ENCODE data around the gene NUDT16. TPM values are rescaled to one million over a fixed set of nuclear protein-coding genes. Genes with fewer than 3 reads are reported as not detected.

The NUDT16 gene
- polyA plus RNA-seq, 1 donor (not counting 4 experiments of a cell fraction or from before 2014, with no cell fraction given), result 6.9 TPM

DNA sequence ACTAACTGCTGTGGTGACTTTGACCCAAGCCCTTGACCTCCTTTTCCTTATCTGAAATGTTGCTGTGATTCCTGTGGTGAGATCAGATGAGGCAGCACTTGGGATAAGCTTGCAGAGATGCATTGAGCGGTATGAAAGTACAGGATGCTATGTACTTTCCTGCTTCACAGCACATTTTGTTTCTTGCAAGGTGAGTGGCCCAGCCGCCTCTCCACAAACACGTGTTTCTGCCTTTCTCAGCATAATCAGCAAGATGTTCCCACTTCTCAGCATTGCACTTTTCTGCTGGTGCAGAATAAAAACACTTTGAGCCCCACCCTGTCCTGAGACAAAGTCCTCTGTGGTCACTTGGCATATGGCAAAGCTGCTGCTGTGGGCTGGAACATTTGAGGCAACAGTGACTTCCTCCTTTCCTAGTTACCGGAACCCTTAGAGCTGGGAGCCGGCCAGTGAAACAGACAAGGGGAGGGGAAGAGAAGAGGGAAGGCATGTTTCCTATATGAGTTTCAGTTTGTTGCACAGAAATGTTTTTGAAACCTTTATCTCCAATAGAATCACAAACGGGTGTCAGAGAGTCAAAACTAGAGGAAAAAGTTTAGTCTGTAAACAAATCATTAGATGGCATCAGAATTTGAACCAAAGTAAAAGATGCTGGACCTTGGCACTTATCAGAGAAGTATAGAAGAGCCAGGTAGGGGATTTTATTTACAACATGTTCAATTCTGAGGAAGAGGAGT lies 5.0 kb downstream of the NUDT16 start:
- Histone ChIP-seq H3K9ac (ENCODE audit: control insufficient read depth, extremely low read depth, insufficient read depth, low read length) (no peak overlapping the region), H3K27ac (ENCODE audit: control insufficient read depth, insufficient read depth, low read length) (no peak overlapping the region), H3K4me1 (ENCODE audit: control insufficient read depth, extremely low read depth, insufficient read depth, low read length) (peaks cover 5% of the 10 kb centered on the region), H3K9me3 (ENCODE audit: control insufficient read depth, low read depth, low read length) (no peaks in the 10 kb centered on the region), H2AFZ (ENCODE audit: control insufficient read depth, low read length) (no peak overlapping the region), H3K4me2 (ENCODE audit: control insufficient read depth, extremely low read depth, insufficient read depth, low read depth, low read length) (no peak overlapping the region), H4K20me1 (ENCODE audit: control insufficient read depth, extremely low read depth, insufficient read depth, low read length) (no peaks in the 10 kb centered on the region), H3K27me3 (ENCODE audit: control insufficient read depth, extremely low read depth, insufficient read depth, low read length) (no peaks in the 10 kb centered on the region), H3K4me3 (ENCODE audit: control insufficient read depth in 2 of 3, extremely low read depth in 1 of 3, insufficient read depth in 2 of 3, low read depth in 1 of 3, low read length in 3 of 3) (no peak overlapping the region), H3K79me2 (ENCODE audit: control insufficient read depth, insufficient read depth, low read length) (peaks cover 6% of the 10 kb centered on the region), H3K9me1 (ENCODE audit: control insufficient read depth, extremely low read depth, insufficient read depth, low read length) (no peaks in the 10 kb centered on the region), H3K36me3 (ENCODE audit: control insufficient read depth in 2 of 2, extremely low read depth in 1 of 2, insufficient read depth in 2 of 2, low read length in 2 of 2) (peaks cover 5 to 8% of the 10 kb centered on the region in 2 experiments)
- TF ChIP-seq, protein P1, sequence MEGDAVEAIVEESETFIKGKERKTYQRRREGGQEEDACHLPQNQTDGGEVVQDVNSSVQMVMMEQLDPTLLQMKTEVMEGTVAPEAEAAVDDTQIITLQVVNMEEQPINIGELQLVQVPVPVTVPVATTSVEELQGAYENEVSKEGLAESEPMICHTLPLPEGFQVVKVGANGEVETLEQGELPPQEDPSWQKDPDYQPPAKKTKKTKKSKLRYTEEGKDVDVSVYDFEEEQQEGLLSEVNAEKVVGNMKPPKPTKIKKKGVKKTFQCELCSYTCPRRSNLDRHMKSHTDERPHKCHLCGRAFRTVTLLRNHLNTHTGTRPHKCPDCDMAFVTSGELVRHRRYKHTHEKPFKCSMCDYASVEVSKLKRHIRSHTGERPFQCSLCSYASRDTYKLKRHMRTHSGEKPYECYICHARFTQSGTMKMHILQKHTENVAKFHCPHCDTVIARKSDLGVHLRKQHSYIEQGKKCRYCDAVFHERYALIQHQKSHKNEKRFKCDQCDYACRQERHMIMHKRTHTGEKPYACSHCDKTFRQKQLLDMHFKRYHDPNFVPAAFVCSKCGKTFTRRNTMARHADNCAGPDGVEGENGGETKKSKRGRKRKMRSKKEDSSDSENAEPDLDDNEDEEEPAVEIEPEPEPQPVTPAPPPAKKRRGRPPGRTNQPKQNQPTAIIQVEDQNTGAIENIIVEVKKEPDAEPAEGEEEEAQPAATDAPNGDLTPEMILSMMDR (optimal IDR thresholded peaks at IDR 0.05 in 1 of 3, IDR thresholded peaks at IDR 0.05 in 1 of 3, conservative IDR thresholded peaks at IDR 0.05 in 1 of 3; ENCODE audit: extremely low read depth in 1 of 3, insufficient read depth in 2 of 3, low read length in 3 of 3), result no peak
- no peak for TF ChIP-seq EZH2 (IDR thresholded peaks at IDR 0.05; ENCODE audit: low read length)
- dilution Hi-C loops (cut with MboI; ENCODE audit: extremely low pct_ligation_motif_present, low sequenced_read_pairs), result no loop called here
- FAIRE-seq (no peak), DNase-seq (ENCODE audit: low read depth, low spot score) (no peak)

DNA sequence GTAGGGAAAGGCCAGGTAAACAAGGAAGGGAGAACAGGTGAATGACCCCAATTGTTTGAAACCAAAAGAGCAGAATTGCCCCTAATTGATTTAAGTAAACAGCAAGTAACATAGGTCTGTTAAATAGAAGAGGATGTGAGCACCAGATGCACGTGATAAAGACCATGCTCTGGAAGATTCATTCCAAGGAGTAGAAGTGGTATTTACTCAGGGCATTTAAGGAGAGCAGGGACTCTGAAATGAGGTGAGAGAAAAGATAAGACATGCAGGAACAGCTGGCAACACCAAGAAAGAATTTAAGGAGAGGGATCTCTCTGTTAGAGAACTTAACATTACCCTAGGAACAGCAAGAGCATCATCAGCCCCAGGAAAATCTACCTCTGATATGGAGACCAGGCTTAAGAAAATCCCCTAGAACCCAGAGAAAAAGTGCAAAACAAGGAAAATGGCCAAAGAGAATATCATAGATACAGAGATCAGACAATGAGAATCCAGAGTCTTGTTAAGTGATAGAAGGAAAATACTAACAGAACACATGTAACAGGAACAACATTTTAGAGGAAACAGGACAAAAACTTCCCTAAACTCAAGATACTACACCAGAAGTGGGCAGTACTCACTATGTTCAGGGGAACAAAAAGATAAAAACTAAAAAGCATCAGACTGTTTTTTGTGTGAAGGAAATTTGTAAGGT lies 6.4 kb downstream of the NUDT16 start:
- no peaks in the 10 kb centered on the region for H3K9me3 ChIP-seq (ENCODE audit: control insufficient read depth, low read depth, low read length)
- TF ChIP-seq, protein P1 (optimal IDR thresholded peaks at IDR 0.05 in 1 of 3, IDR thresholded peaks at IDR 0.05 in 1 of 3, conservative IDR thresholded peaks at IDR 0.05 in 1 of 3; ENCODE audit: extremely low read depth in 1 of 3, insufficient read depth in 2 of 3, low read length in 3 of 3), result no peak
- TF ChIP-seq EZH2 (IDR thresholded peaks at IDR 0.05; ENCODE audit: low read length), result no peak
- no peak overlapping the region for H3K4me3 ChIP-seq (ENCODE audit: control insufficient read depth in 2 of 3, extremely low read depth in 1 of 3, insufficient read depth in 2 of 3, low read depth in 1 of 3, low read length in 3 of 3)
- H3K79me2 ChIP-seq (ENCODE audit: control insufficient read depth, insufficient read depth, low read length), result no peaks in the 10 kb centered on the region
- no peaks in the 10 kb centered on the region for H3K27me3 ChIP-seq (ENCODE audit: control insufficient read depth, extremely low read depth, insufficient read depth, low read length)
- no peaks in the 10 kb centered on the region for H3K4me1 ChIP-seq (ENCODE audit: control insufficient read depth, extremely low read depth, insufficient read depth, low read length)
- H3K4me2 ChIP-seq (ENCODE audit: control insufficient read depth, extremely low read depth, insufficient read depth, low read depth, low read length), result no peak overlapping the region
- no peaks in the 10 kb centered on the region for H3K9me1 ChIP-seq (ENCODE audit: control insufficient read depth, extremely low read depth, insufficient read depth, low read length)
- H3K27ac ChIP-seq (ENCODE audit: control insufficient read depth, insufficient read depth, low read length), result no peak overlapping the region
- H3K36me3 ChIP-seq (ENCODE audit: control insufficient read depth in 2 of 2, extremely low read depth in 1 of 2, insufficient read depth in 2 of 2, low read length in 2 of 2), result peaks cover 5 to 8% of the 10 kb centered on the region in 2 experiments
- no peak overlapping the region for H2AFZ ChIP-seq (ENCODE audit: control insufficient read depth, low read length)
- DNase-seq (ENCODE audit: low read depth, low spot score) (no peak), FAIRE-seq (no peak)
- H4K20me1 ChIP-seq (ENCODE audit: control insufficient read depth, extremely low read depth, insufficient read depth, low read length), result no peaks in the 10 kb centered on the region
- dilution Hi-C loops (cut with MboI; ENCODE audit: extremely low pct_ligation_motif_present, low sequenced_read_pairs), result no loop called here
- H3K9ac ChIP-seq (ENCODE audit: control insufficient read depth, extremely low read depth, insufficient read depth, low read length), result no peak overlapping the region
